Suprapubic skin (tissue), 4 donors: ENCODE results near the gene ATP2A3.

Experiments used
- CTCF ChIP-seq, 2 donors: fragments of 200-600 bp in 1 of 2; fragments of 450-650 bp in 1 of 2; sonication (generic) in 1 of 2; IDR thresholded peaks; one replicate each; pipeline ENCODE4 v1.5.1; 2016 to 2019; ENCODE audit warnings: antibody characterized with exemption in 2 of 2, mild to moderate bottlenecking in 1 of 2, moderate library complexity in 1 of 2
- EP300 ChIP-seq: sonication (generic); formaldehyde crosslinking; IDR thresholded peaks from one replicate; pipeline ENCODE4 v1.6.1; 2017; ENCODE audit warnings: antibody characterized with exemption
- POLR2A ChIP-seq, 2 donors: fragments of 450-650 bp; IDR thresholded peaks; one replicate each; pipeline ENCODE4 v1.6.1; 2017; ENCODE audit warnings: antibody characterized with exemption in 2 of 2, mild to moderate bottlenecking in 2 of 2, moderate library complexity in 2 of 2
- POLR2AphosphoS5 ChIP-seq, 3 donors: sonication (generic); formaldehyde crosslinking; IDR thresholded peaks; one replicate each; pipeline ENCODE4 v1.6.1; 2017; ENCODE audit warnings: antibody characterized with exemption in 3 of 3

- TF ChIP-seq CTCF (IDR thresholded peaks at IDR 0.05) (no peak), POLR2A (IDR thresholded peaks at IDR 0.05) (no peak), POLR2AphosphoS5 (IDR thresholded peaks at IDR 0.05) (no peak), EP300 (no peak)
Measured at GRCh38 chr17:4008082-4008435, 43.8 kb upstream of the ATP2A3 start.
